GM12801 (cell line): ENCODE data around the gene AMIGO3.

Experiments
- CTCF ChIP-seq: IDR thresholded peaks from one replicate; pipeline ENCODE4 v1.5.1; 2011; ENCODE audit warnings: control low read depth; ENCODE audit not compliant: insufficient read length; ENCODE audit errors: extremely low read depth

AMIGO3 gene

GRCh38 chr3:49668414-49668797 is 51.1 kb downstream of the AMIGO3 start:
- TF ChIP-seq CTCF, result no peak

- no peak for TF ChIP-seq CTCF
These were observed 51.6 kb downstream of the AMIGO3 start for GRCh38 chr3:49667701-49668413.
